GM23338 (cell line): ENCODE data around the gene SDR39U1. TPM values are rescaled to one million over a fixed set of nuclear protein-coding genes. Genes with fewer than 3 reads are reported as not detected.

Source experiments
- ATAC-seq: fragments of 200-7000 bp; cut with Tn5 transposase; 3 replicates; pipeline ENCODE4 v1.9.1; 2020
- DNase-seq: peaks from one replicate; pipeline ENCODE4 v3.0.0-alpha.2; 2015; ENCODE audit warnings: low spot score
- H2AFZ ChIP-seq: fragments of 200-600 bp; sonication (generic); 2 replicates; pipeline ENCODE4 v1.8.0; 2016; ENCODE audit warnings: antibody characterized with exemption, mild to moderate bottlenecking, moderate library complexity
- H3F3A ChIP-seq: fragments of 200-600 bp; sonication (generic); replicated peaks from 2 replicates; pipeline ENCODE4 v1.8.0; 2017; ENCODE audit warnings: antibody characterized with exemption, mixed run types, low read depth
- H3K27ac ChIP-seq: fragments of 200-600 bp; sonication (generic); 2 replicates; pipeline ENCODE4 v1.6.1; 2016; ENCODE audit warnings: low read depth
- H3K27me3 ChIP-seq: fragments of 200-600 bp; sonication (generic); 2 replicates; pipeline ENCODE4 v1.8.0; 2016; ENCODE audit warnings: mild to moderate bottlenecking, mixed run types, moderate library complexity; ENCODE audit not compliant: insufficient read depth
- H3K36me3 ChIP-seq: fragments of 200-600 bp; sonication (generic); 2 replicates; pipeline ENCODE4 v1.8.0; 2016; ENCODE audit warnings: mild to moderate bottlenecking; ENCODE audit not compliant: insufficient read depth
- H3K4me1 ChIP-seq: fragments of 200-600 bp; sonication (generic); 2 replicates; pipeline ENCODE4 v1.8.0; 2016; ENCODE audit warnings: mild to moderate bottlenecking, moderate library complexity; ENCODE audit not compliant: insufficient read depth
- H3K4me2 ChIP-seq: fragments of 200-600 bp; sonication (generic); 2 replicates; pipeline ENCODE4 v1.7.1; 2017; ENCODE audit warnings: mixed run types
- H3K4me3 ChIP-seq: fragments of 200-600 bp; sonication (generic); 2 replicates; pipeline ENCODE4 v1.6.1; 2016; ENCODE audit warnings: mixed run types
- H3K79me2 ChIP-seq: fragments of 200-600 bp; sonication (generic); replicated peaks from 2 replicates; pipeline ENCODE4 v1.8.0; 2017; ENCODE audit warnings: mild to moderate bottlenecking; ENCODE audit not compliant: insufficient read depth
- H3K9me2 ChIP-seq: fragments of 200-600 bp; sonication (generic); 2 replicates; pipeline ENCODE4 v1.8.0; 2017; ENCODE audit not compliant: insufficient read depth
- H4K20me1 ChIP-seq: fragments of 200-600 bp; sonication (generic); replicated peaks from 2 replicates; pipeline ENCODE4 v1.8.0; 2017; ENCODE audit warnings: mild to moderate bottlenecking; ENCODE audit not compliant: insufficient read depth
- H3K27ac Mint-ChIP-seq: 2 replicates; pipeline ENCODE4 v1.8.0; 2020; ENCODE audit warnings: inconsistent platforms, mild to moderate bottlenecking, moderate library complexity, mixed read lengths
- H3K27me3 Mint-ChIP-seq: 3 replicates; pipeline ENCODE4 v1.8.0; 2022; ENCODE audit warnings: low read depth, mild to moderate bottlenecking, moderate library complexity, mixed read lengths, inconsistent platforms; ENCODE audit not compliant: insufficient read depth, poor library complexity
- H3K36me3 Mint-ChIP-seq: 3 replicates; pipeline ENCODE4 v1.8.0; 2021; ENCODE audit warnings: low read depth, mild to moderate bottlenecking, inconsistent platforms, moderate library complexity, mixed read lengths
- H3K4me1 Mint-ChIP-seq: 3 replicates; pipeline ENCODE4 v1.8.0; 2020; ENCODE audit warnings: mild to moderate bottlenecking, inconsistent platforms, mixed read lengths
- H3K4me3 Mint-ChIP-seq: 3 replicates; pipeline ENCODE4 v1.8.0; 2021; ENCODE audit warnings: moderate library complexity, mild to moderate bottlenecking, inconsistent platforms, mixed read lengths
- H3K9me3 Mint-ChIP-seq: 3 replicates; pipeline ENCODE4 v1.8.0; 2020; ENCODE audit warnings: moderate library complexity, mild to moderate bottlenecking, inconsistent platforms, mixed read lengths
- CREB1 ChIP-seq: fragments of 250-450 bp; sonication (Bioruptor Pico); IDR thresholded peaks from 2 replicates; pipeline ENCODE4 v1.5.0; 2020; ENCODE audit warnings: low read depth, mild to moderate bottlenecking, moderate library complexity
- CTCF ChIP-seq, 2 experiments: fragments of 200-600 bp in 1 of 2; sonication (generic) in 1 of 2; conservative IDR thresholded peaks; 2 replicates each; pipeline versions ENCODE4 v1.5.1 to v1.6.1; 2016 to 2017; ENCODE audit warnings: antibody characterized with exemption in 2 of 2, low read depth in 2 of 2, mild to moderate bottlenecking in 2 of 2, moderate library complexity in 1 of 2
- ETS1 ChIP-seq: IDR thresholded peaks from 2 replicates; pipeline ENCODE4 v1.6.1; 2016; ENCODE audit warnings: antibody characterized with exemption
- EZH2phosphoT487 ChIP-seq: fragments of 200-600 bp; sonication (generic); IDR thresholded peaks from one replicate; pipeline ENCODE4 v1.8.1; 2018; ENCODE audit warnings: antibody characterized with exemption; ENCODE audit not compliant: unreplicated experiment
- JUNB ChIP-seq: IDR thresholded peaks from one replicate; pipeline ENCODE4 v1.6.1; 2016; ENCODE audit warnings: antibody characterized with exemption; ENCODE audit not compliant: unreplicated experiment
- POLR2AphosphoS5 ChIP-seq: IDR thresholded peaks from 2 replicates; pipeline ENCODE4 v1.6.1; 2016; ENCODE audit warnings: antibody characterized with exemption, low read depth
- STAT1 ChIP-seq: IDR thresholded peaks from one replicate; pipeline ENCODE4 v1.6.1; 2016; ENCODE audit warnings: antibody characterized with exemption; ENCODE audit not compliant: unreplicated experiment
- ZNF114 ChIP-seq: fragments of 250-450 bp; sonication (Bioruptor Pico); IDR thresholded peaks from 2 replicates; pipeline ENCODE4 v1.5.0; 2020; ENCODE audit warnings: mild to moderate bottlenecking, moderate library complexity
- ZNF331 ChIP-seq: fragments of 250-450 bp; sonication (Bioruptor Pico); IDR thresholded peaks from 2 replicates; pipeline ENCODE4 v1.5.0; 2020; ENCODE audit warnings: low read depth, mild to moderate bottlenecking, moderate library complexity
- ZNF462 ChIP-seq: fragments of 250-450 bp; sonication (Bioruptor Pico); IDR thresholded peaks from 2 replicates; pipeline ENCODE4 v1.5.0; 2020; ENCODE audit warnings: mild to moderate bottlenecking, moderate library complexity
- polyA plus RNA-seq: library from polyadenylated mRNA; unstranded; fragments of >200 nt; fragmentation: Nextera tagmentation; extraction: Ambion mirVana; gene quantifications from 2 replicates; pipeline ENCODE4 v1.2.1, GENCODE V29; 2016
- total RNA-seq: library from RNA; depleted of rRNA; stranded (reverse); fragments of >200 nt; shearing (Covaris generic); gene quantifications from 2 replicates; pipeline ENCODE4 v1.2.3, GENCODE V29; 2014
- TF ChIP-seq, protein P1 (sequence below): IDR thresholded peaks from one replicate; pipeline ENCODE4 v1.6.1; 2018; ENCODE audit warnings: antibody characterized with exemption; ENCODE audit not compliant: unreplicated experiment

SDR39U1 gene
- total and polyA plus RNA-seq, 2 experiments from 2014 or later, result 22.9 to 66.5 TPM

DNA sequence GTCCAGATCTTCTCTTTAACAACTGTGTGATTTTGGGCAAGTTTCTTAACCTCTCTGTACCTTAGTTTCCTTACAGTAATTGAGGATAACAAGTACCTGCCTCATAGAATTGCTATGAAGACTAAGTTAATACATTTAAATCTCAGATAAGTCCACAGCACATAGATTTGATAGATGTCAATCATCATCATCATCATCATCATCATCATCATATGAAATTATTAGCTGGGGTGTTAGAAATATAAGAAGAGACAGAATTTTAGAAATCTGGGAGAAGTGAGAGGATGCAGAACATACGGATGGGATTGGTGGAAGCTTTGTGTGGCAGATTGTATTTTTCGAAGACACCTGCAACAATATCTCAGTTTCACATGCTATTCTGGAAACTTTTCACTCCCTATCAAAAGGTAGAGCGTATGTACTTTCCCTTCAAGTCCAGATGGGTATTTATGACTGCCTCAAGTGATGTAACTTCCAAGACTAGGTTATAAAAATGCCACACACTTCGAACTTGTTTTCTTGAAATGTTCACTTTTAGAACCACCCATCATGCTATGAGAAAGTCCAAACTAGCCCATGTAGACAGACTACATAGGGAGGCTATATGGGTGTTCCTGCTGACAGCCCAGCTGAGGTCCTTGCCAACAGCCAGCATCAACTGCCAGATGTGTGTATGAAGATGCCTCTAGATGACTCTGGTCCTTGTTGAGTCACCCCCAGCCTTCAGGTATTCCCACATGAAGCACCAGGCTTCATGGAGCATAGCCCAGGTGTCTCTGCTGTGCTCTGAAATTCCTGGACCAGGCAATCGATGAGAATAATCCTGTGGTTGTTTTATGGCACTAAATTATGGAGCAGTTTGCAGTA, 20.7 kb upstream of the SDR39U1 start (continued):
- TF ChIP-seq ZNF331 (CRISPR knock-in tag), result no peak
- no peak for TF ChIP-seq ZNF462
- TF ChIP-seq CREB1 (CRISPR knock-in tag), result no peak
- TF ChIP-seq POLR2AphosphoS5, result no peak

- H3F3A ChIP-seq, result no peaks in the 10 kb centered on the region
- DNase-seq, result no peak
- no peaks in the 10 kb centered on the region for H3K4me1 ChIP-seq
- no peaks in the 10 kb centered on the region for H4K20me1 ChIP-seq
- Mint-ChIP-seq H3K4me1 (peaks cover 3% of the 10 kb centered on the region; the same call in 1 of the 3 replicates), H3K9me3 (no peaks in the 10 kb centered on the region; the same call in 2 of the 3 replicates), H3K4me3 (no peak overlapping the region), H3K27ac (no peak overlapping the region), H3K36me3 (no peaks in the 10 kb centered on the region; the same call in 2 of the 3 replicates), H3K27me3 (no peaks in the 10 kb centered on the region)
- no peaks in the 10 kb centered on the region for H3K79me2 ChIP-seq
- H3K27me3 ChIP-seq, result no peaks in the 10 kb centered on the region
- no peak for ATAC-seq
- no peaks in the 10 kb centered on the region for H3K36me3 ChIP-seq
- H2AFZ ChIP-seq, result no peak overlapping the region
- H3K4me2 ChIP-seq, result no peak overlapping the region
- peaks cover 5% of the 10 kb centered on the region; the same call in 1 of the 2 replicates for H3K9me2 ChIP-seq
- H3K4me3 ChIP-seq, result no peak overlapping the region
- H3K27ac ChIP-seq, result no peak overlapping the region
- TF ChIP-seq ZNF331 (CRISPR knock-in tag) (no peak), ZNF114 (CRISPR knock-in tag) (no peak), ETS1 (no peak), STAT1 (no peak), CREB1 (CRISPR knock-in tag) (no peak), CTCF (conservative IDR thresholded peaks at IDR 0.05; ENCODE audit: low read depth in 2 of 2) (no peak), JUNB (no peak), EZH2phosphoT487 (no peak), POLR2AphosphoS5 (no peak)
- TF ChIP-seq, protein P1, sequence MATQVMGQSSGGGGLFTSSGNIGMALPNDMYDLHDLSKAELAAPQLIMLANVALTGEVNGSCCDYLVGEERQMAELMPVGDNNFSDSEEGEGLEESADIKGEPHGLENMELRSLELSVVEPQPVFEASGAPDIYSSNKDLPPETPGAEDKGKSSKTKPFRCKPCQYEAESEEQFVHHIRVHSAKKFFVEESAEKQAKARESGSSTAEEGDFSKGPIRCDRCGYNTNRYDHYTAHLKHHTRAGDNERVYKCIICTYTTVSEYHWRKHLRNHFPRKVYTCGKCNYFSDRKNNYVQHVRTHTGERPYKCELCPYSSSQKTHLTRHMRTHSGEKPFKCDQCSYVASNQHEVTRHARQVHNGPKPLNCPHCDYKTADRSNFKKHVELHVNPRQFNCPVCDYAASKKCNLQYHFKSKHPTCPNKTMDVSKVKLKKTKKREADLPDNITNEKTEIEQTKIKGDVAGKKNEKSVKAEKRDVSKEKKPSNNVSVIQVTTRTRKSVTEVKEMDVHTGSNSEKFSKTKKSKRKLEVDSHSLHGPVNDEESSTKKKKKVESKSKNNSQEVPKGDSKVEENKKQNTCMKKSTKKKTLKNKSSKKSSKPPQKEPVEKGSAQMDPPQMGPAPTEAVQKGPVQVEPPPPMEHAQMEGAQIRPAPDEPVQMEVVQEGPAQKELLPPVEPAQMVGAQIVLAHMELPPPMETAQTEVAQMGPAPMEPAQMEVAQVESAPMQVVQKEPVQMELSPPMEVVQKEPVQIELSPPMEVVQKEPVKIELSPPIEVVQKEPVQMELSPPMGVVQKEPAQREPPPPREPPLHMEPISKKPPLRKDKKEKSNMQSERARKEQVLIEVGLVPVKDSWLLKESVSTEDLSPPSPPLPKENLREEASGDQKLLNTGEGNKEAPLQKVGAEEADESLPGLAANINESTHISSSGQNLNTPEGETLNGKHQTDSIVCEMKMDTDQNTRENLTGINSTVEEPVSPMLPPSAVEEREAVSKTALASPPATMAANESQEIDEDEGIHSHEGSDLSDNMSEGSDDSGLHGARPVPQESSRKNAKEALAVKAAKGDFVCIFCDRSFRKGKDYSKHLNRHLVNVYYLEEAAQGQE, result no peak
These were observed 18.8 kb upstream of the SDR39U1 start for GRCh38 chr14:24461336-24461735.
